Iris pigment epithelial cell (primary cell): ENCODE results near the gene ASIC3.
"Not testable (repeated sequence)": the region's sequence is repeated elsewhere in the genome, so short reads cannot be mapped to it uniquely, and the experiment has no call there.

Source experiments
- DNase-seq: peaks from one replicate; pipeline ENCODE4 v3.0.0-alpha.2; 2011; ENCODE audit warnings: low read depth

ASIC3 gene

GRCh38 chr7:151013733-151014497 lies 34.4 kb upstream of the ASIC3 start:
- DNase-seq: peak; percentile 54

- DNase-seq: no peak
Measured at GRCh38 chr7:151014950-151015349, 33.4 kb upstream of the ASIC3 start.

GRCh38 chr7:151015967-151016366 lies 32.4 kb upstream of the ASIC3 start:
- DNase-seq: no peak

GRCh38 chr7:151016505-151016904 lies 31.8 kb upstream of the ASIC3 start:
- DNase-seq: no peak

- no peak for DNase-seq
Measured at GRCh38 chr7:151016942-151017341, 31.4 kb upstream of the ASIC3 start.

GRCh38 chr7:151017370-151017952 lies 30.9 kb upstream of the ASIC3 start:
- DNase-seq: no peak

GRCh38 chr7:151017953-151018420 lies 30.3 kb upstream of the ASIC3 start:
- peak; percentile 42 for DNase-seq

- DNase-seq: peak; percentile 23
Measured at GRCh38 chr7:151018421-151019129, 29.8 kb upstream of the ASIC3 start.

- DNase-seq: no peak
Measured at GRCh38 chr7:151019130-151019447, 29.2 kb upstream of the ASIC3 start.

- no peak for DNase-seq
Measured at GRCh38 chr7:151020231-151020630, 28.1 kb upstream of the ASIC3 start.

GRCh38 chr7:151023232-151023631 lies 25.1 kb upstream of the ASIC3 start:
- DNase-seq: no peak

- DNase-seq: no peak
Measured at GRCh38 chr7:151024435-151025056, 23.8 kb upstream of the ASIC3 start, which contains the start of gene ATG9B. TSS of gene ATG9B (minus strand) at chr7:151024494. CDS start at chr7:151024423, 71 bp downstream.

- DNase-seq: peak; percentile 40
Measured at GRCh38 chr7:151025924-151026671, 22.2 kb upstream of the ASIC3 start.

- not testable (repeated sequence) for DNase-seq
Measured at GRCh38 chr7:151026771-151027727, 21.3 kb upstream of the ASIC3 start.

- DNase-seq: not testable (repeated sequence)
Measured at GRCh38 chr7:151027728-151028130, 20.6 kb upstream of the ASIC3 start.

- DNase-seq: peak; percentile 99
Measured at GRCh38 chr7:151028131-151028947, 20.0 kb upstream of the ASIC3 start, which contains the start of gene ABCB8. TSS of gene ABCB8 (plus strand) at chr7:151028450. CDS start at chr7:151028516, 66 bp downstream.

GRCh38 chr7:151028948-151029501 lies 19.3 kb upstream of the ASIC3 start:
- DNase-seq: no peak

- no peak for DNase-seq
Measured at GRCh38 chr7:151031011-151031410, 17.3 kb upstream of the ASIC3 start.
